ENCODE results near the gene NNT.
"Not testable (repeated sequence)": the region's sequence is repeated elsewhere in the genome, so short reads cannot be mapped to it uniquely, and the experiment has no call there.

Gene NNT

DNA sequence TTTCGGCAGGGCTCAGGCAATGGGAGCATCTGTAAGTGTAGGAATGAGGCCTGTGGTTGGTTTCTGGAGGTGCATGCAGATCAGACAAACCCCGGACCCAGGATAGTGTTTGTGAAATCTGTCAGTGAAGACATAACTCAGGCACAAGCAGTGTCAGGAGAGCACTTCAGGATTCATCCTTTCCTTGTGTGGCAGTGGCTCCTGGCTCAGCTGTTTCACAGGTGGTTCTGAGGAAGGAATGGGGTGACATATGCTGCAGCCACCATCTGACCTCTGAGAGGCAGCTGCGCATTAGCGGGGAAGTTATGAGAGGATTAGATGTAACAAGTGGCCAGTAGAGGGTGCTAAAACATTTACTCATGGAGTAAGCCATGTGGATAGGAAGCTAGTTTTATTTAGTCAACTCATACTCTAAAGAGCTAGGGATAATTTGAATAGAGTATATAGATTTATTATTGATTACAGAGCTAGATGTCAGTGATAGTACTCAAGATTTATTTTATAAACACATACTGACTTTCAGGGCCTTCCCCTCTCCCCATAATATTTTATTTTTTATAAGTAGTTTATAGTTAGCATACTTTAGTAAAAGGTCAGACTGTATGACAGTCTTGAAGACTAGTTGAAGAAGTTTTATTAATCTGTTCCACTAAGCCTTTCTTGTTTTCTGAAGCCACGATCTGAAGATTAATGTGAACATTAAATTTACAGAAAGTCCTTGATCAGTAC lies 28.4 kb downstream of the NNT start:
- DNase-seq (ENCODE audit: low spot score), result peak; percentile 59

DNA sequence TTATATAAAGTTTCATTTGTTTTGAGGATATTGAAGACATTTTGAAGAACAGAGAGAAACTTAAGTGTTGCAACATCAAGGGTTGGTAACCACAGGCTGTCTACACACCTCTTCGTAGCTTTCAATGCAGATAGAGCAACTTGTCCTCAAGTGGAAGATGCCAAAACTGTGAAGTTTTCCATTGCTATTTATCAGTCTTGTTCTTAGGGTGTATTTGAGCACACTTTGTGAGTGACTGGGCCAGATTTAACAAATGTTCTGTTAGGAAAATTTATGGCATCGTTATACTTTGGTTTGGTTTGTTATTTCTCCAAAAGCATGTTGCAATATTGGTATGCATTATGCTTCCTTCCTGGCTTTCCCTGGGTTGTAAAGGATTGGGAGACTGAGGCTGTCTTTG lies 31.6 kb downstream of the NNT start:
- no peak for DNase-seq (ENCODE audit: low spot score)

DNA sequence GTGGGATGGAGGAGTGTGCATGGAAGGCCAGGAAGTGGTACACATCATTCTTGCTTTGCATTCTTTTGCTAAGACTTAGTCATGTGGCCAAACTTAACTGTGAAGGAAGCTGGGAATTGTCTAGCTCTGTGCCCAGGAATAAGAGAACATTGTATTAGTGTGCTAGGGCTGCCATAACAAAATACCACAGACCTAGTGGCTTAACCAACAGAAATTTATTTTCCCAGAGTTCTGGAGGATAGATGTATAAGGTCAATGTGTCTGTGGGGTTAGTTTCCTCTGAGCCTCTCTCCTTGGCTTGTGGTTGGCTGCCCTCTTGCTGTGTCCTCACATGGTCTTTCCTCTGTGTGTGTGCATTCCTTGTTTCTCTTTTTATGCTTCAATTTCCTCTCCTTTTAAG lies 32.4 kb downstream of the NNT start:
- no peak for DNase-seq (ENCODE audit: low spot score)

DNA sequence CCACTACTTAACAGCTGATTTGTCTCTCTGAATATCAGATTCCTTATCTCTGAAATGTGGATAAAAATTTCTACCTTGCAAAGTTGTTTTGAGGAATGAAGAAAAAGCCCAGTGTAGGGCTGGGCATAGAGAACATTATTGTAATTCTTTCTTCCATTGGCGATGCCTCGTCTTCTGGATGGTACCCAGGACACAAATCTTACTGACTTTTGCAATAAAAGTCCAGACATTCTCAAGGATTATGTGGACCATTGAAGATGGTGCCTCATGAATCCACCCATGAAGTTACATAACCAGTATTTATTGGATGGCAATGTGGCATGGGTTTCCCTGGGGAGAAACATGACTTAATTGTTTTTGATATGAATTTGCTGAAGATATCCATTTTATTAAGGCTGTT lies 33.1 kb downstream of the NNT start:
- DNase-seq (ENCODE audit: low spot score), result no peak

DNA sequence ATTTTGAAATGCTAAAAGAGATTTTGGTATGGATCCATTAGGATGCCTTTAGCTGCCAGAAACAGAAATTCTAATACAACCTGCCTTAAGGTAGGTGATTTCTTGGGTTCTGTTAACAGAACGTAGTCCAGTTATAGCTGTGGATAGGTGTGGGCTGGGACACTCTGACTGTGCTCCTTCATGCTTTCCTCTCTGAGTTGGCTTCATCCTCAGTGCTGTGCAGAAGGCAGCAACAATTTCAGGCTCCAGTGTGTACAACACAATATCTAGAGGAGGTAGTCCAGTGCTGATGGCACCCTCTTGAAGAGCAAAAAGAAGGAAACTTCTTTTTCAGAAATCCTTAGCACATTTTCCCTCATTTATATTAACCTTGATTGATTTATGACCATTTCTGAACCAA lies 34.4 kb downstream of the NNT start:
- no peak for DNase-seq (ENCODE audit: low spot score)

DNA sequence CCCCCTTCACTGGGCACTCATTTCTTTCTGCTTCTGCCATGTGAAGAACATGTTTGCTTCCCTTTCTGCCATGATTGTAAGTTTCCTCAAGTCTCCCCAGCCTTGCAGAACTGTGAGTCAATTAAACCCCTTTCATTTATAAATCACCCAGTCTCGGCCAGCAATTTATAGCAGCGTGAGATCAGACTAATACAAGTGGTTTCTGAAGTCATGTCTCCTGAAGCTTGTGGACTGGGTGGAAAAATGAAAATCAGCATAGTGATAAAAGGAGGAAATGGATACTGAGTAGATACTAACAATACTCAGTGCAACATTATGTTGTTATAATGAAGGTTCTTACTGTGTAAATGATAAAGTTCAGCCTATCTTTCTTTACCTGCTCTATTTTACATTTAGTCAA lies 35.1 kb downstream of the NNT start:
- no peak for DNase-seq (ENCODE audit: low spot score)

DNA sequence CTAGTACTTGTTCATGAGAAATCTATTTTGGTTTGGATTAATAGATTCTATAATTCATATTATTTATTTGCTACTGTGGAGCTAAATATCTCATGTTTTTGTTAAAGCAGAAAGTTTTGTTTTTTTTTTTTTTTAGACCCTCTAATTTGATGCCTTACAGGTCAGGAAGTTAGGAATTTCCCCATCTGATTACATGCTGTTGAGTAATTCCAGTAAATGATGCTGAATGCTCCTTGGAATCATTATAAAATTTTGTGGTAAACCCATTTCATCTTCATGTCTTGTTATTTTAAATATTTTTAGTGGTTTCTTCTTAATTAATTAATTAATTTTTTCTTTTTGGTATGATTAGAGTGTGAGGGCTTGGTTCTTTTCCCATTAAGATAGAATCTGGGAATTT lies 35.6 kb downstream of the NNT start:
- DNase-seq (ENCODE audit: low spot score), result no peak

DNA sequence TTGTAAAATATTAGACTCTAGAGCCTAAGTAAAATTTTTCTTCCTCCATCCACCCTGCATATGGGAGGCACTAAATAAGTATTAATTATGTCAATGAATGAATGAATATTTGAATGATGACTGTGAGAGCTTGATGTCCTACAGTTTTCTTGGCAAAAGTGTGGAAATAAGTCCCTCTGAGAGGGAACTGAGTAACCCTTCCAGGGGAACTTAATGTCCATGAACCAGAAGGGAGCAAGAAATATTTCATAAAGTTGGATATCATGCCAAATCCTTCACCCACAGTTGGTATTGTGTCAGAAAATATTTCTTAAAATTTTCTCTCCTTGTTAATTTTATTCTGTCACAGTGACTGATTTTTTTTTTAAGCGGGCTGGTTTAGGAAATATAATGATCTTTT lies 36.6 kb downstream of the NNT start:
- DNase-seq (ENCODE audit: low spot score), result no peak

DNA sequence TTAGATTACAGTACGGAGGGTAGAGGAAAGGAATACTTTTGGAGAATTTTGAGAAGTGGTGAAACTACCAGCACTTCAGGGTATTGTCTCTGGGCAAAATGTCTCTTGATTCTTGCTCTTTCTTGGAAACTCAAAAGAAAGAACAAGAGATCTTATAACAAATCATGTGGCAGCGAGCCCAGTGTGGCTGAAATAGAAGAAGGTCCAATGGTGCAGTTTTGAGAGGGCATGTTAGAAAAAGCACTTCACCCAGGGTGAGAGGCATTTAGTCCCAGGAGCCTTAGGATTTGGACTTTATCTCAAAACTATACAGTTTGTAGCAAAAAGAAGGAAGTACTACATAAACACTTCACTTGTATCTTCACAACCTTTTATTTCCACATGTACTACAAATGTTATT lies 39.4 kb downstream of the NNT start:
- DNase-seq (ENCODE audit: low spot score), result no peak

DNA sequence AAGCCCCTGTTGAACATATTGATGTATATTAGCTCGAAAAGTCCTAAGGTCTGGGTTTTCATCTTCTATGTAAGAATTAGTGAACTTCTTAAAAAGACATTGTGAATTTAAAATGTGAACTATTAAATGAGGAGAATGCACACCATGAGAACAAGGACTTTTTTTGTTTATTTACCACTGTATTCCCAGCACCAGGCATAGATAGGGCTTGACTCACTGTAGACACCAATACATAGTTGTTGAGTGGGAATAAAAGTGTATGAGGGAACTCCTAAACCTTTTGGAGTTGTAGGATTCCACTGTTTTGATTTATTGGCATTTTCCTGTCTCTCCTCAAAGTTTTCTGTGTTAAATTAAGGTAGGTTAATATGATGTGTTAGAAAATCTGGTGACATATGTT lies 40.3 kb downstream of the NNT start:
- DNase-seq (ENCODE audit: low spot score), result no peak

DNA sequence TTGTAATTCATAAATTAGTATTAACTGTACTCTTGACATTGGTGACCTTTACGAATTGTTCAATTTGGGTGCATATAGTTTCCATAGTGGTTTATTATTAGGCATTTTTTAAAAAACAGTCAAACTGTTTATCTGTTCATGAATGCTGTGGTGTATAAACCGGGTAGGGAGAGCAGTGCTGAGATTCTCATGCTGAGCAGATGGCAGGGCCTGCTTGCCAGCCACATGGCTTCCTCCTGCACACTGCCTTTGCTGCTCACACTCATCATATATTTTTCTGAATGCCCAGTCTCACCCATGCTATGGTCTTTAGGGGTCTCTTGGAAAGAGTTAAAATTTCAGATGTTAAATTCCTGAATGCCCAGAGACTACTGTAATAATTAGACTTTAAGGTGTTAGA lies 40.8 kb downstream of the NNT start:
- DNase-seq (ENCODE audit: low spot score), result no peak

DNA sequence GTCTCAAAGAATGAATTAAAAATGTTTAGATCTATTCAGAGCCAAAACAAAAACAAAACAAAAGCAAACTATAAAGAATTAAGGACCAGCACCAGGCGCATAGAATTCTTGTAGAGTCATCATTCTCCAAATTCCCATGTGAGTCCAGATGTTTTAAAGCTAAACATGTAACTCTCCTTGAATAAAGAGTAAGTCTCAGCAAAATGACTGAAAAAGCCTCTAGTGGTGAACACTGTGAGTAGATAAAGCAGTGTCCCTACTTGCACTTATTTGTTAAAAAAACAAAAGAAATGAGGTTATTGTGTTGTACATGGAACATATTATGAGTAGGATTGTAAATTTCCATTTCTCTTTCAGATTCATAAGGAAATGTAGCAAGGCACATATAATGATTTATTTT lies 44.0 kb downstream of the NNT start:
- DNase-seq (ENCODE audit: low spot score), result no peak

DNA sequence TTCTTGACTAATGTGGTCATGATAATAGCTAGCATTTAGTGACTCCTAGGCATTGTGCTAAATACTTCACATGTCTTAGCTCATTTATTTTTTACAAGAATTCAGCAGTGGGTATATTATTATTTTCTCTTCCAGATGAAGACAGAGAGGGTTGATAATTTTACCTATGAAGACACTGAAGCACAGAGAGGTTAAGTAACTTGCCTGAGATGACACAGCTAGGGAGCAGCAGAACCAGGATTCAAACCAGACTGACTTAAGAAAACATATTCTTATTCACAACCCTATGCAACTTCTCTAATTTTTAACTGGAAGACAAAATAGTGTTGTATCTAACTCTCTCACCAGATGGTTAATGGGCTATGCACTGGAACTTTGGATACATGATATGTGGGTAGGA lies 44.8 kb downstream of the NNT start:
- DNase-seq (ENCODE audit: low spot score), result no peak

DNA sequence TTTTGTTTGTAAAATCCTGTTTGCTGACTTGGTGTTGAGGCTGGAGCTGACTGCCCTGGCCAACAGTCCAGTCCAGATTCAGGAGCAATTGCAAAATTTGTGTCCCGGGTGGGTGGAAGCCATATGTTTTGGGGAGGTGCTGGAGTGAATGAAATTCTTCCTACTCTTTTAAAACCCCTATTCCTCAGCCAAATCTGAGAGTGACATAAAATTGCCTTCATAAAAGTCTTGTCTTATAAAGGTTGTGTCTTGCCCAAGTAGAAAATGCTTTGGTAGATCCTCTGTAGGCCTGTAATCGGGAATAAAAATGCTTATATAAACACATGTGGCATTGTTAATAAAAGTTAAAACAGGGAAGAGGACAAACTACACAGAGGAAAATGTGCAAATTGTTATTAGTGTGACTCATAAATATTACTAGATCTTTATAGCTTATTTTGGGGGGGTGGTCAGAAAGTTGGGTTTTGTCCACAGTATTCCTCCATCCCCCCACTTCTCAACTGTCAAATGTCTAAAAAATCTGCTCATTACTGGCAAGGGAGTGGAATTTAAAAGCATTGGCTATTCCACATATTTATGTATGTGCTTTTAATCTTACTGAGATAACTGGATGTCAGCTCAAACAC lies 45.6 kb downstream of the NNT start:
- no peak for DNase-seq (ENCODE audit: low spot score)

DNA sequence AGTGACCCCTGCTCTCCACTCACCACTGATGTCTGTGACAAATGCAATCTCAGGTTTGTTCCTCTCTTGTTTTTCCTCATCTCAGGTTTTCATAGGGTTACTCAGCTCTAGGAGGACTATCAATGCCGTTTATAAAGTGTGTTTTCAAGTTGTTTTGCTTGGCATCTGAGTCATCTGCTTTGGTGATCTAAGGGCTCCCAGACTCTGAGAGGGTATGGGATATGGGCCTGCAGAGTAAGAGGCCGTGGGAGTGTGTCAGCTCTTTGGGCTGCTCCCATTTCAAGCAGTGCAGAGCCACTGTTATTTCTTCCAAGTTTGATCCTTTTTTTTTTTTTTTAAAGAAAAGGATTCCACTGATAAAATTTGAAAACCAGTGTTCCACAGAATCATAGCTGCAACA lies 46.3 kb downstream of the NNT start:
- no peak for DNase-seq (ENCODE audit: low spot score)

DNA sequence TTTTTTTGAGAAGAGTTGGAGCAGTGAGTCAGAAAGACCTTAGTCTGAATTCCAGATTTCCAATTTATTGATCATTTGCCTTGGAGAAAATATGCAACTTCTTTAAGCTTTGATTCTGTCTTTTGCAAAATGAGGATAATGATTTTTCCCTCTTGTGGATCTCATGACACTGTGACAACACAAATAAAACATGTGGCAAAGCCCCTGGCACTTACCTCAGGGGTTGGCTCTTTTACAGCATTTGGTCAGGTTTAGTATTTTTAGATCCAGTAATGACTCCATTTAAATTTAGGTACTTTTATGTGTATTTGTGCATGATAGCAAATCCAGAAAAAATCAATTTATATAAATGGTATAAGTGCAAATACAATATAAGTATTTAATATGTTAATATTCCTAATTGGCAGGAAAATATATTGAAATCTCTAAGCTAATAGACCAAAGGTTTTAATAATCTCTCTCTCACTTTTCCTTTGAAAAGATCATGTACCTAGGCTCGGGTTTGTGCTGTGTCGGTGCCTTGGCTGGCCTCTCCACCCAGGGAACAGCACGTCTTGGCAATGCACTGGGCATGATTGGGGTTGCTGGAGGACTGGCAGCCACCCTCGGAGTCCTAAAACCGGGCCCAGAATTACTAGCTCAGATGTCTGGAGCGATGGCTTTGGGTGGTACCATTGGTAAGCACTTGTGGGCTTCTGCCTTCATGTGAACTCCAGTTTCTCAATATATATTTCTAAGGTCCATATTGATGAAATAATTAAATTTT lies 49.7 kb downstream of the NNT start:
- DNase-seq (ENCODE audit: low spot score), result no peak

DNA sequence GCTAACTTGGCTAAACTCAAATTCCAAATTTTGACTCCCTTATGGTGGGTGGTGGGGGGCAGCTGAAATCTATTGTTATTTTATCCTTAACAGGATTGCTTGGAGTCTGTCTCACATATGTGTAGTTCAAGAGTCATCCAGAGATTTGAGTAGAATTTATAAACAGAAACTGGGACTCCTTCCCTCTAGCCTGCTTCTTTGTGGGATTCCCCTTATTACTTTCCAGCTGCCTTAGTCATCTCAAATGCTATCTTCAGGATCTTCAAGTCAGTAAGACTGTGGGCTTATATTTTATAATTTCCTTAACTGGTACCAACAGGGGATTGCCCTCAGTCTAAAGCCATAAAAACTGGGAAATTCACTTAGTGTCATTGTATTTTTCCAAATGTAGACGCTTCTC lies 55.5 kb downstream of the NNT start:
- DNase-seq (ENCODE audit: low spot score), result no peak

DNA sequence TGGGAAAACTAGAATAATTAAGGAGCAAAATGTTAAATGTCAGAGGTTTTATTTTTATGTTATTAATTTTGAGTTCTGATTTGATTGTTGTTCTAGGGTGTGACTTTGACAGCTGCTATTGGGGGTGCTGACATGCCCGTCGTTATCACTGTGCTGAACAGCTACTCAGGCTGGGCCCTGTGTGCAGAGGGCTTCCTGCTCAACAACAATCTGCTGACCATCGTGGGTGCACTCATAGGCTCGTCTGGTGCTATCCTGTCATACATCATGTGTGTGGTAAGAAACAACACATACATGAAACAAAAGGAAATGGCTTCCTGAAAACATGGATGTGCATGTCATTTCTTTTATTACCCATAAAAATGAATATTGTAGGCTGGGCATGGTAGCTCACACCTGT lies 56.1 kb downstream of the NNT start:
- no peak for DNase-seq (ENCODE audit: low spot score)

DNA sequence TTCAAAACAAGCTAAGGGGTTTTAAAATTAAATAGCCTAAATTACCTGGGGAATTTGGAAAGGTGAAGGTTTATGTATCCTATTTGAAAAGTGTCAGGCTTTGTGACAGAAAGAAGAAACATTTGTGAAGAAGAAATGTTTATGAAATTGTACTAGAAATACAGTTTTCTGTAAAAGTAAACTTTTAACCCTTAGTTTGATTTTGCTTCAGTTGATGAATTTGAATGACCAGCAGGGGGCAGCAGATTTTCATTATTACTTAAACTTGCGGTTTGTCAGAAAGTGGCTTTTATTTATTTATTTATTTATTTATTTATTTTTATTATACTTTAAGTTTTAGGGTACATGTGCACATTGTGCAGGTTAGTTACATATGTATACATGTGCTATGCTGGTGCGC lies 58.1 kb downstream of the NNT start:
- DNase-seq (ENCODE audit: low spot score), result peak; percentile 43

DNA sequence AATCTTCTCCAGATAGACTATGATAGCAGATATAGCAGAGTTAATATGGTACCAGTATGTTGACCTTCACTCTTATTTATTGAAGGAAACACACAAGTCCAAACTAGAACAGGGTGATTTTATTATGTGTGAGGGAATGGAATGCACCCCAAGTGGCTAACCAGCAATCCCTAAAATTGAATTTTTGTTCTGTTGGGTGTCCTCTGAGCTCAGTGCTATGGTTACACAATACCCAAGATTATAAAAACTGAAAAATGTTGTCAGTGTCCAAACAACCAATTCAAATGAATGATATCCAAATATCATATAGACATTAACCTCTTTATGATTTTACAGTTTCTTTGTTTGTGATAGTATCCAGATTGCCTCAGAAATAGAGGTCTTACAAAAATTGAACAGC lies 60.9 kb downstream of the NNT start:
- DNase-seq (ENCODE audit: low spot score), result no peak

DNA sequence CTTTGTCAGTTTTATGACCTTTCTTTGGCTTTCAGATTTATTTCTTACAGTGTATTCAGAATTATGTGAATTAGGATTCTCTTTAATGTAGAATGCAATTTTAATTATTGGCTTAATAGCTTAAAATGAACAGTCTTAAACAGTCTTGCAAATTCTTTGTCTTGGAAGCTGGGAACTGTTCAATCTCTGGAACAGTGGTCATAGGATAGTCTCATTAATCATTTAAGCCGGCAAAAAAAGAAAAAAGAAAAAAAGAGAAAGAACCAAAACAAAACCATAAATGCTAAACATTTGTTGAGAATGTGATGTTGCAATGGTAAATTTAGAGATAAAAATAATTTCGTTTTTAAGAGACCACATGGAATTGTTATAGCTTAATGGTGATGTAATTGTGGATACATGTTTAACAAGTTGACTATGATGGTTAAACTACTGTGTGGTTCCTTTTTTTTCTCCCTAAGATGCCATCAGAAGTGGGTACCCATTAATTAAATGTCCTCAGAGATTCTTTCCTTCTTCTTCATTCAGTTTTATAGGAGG lies 61.6 kb downstream of the NNT start:
- DNase-seq (ENCODE audit: low spot score), result no peak

DNA sequence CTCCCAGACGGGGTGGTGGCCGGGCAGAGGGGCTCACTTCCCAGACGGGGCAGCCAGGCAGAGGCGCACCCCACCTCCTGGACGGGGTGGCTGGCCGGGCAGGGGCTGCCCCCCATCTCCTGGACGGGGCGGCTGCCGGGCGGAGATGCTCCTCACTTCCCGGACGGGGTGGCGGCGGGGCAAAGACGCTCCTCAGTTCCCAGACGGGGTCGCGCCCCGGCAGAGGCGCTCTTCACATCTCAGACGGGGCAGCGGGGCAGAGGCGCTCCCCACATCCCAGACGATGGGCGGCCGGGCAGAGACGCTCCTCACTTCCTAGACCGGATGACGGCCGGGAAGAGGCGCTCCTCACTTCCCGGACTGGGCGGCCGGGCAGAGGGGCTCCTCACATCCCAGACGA lies 62.8 kb downstream of the NNT start:
- not testable (repeated sequence) for DNase-seq (ENCODE audit: low spot score)

DNA sequence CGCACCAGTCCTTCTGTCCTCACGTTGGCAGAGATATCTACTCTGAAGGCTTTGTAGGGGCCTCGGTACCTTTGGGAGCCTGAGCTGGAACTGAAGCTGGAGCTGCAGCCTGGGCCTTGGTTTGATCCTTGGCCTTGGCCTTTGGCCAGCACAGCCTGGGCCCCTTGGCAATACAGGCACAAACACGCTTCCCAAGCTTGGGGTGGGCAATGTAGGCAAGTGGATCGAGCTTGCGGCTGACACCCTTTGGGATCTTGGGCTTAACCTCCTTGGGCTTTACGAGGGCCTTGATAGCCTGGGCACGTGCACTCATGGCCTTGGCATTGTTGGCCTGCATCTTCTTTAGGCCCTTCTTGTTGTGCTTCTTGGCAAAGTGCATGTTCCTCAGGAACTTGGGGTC lies 63.7 kb downstream of the NNT start:
- not testable (repeated sequence) for DNase-seq (ENCODE audit: low spot score)

Measured in LoVo (cell line).